Activated gamma-delta T cell (primary cell): ENCODE results near the gene ANKRD24.
"Not testable (repeated sequence)": the region's sequence is repeated elsewhere in the genome, so short reads cannot be mapped to it uniquely, and the experiment has no call there.

ENCODE experiments used
- DNase-seq: peaks from one replicate; lab custom pipeline; 2025; lab: John Stamatoyannopoulos, UW

Gene ANKRD24

DNA sequence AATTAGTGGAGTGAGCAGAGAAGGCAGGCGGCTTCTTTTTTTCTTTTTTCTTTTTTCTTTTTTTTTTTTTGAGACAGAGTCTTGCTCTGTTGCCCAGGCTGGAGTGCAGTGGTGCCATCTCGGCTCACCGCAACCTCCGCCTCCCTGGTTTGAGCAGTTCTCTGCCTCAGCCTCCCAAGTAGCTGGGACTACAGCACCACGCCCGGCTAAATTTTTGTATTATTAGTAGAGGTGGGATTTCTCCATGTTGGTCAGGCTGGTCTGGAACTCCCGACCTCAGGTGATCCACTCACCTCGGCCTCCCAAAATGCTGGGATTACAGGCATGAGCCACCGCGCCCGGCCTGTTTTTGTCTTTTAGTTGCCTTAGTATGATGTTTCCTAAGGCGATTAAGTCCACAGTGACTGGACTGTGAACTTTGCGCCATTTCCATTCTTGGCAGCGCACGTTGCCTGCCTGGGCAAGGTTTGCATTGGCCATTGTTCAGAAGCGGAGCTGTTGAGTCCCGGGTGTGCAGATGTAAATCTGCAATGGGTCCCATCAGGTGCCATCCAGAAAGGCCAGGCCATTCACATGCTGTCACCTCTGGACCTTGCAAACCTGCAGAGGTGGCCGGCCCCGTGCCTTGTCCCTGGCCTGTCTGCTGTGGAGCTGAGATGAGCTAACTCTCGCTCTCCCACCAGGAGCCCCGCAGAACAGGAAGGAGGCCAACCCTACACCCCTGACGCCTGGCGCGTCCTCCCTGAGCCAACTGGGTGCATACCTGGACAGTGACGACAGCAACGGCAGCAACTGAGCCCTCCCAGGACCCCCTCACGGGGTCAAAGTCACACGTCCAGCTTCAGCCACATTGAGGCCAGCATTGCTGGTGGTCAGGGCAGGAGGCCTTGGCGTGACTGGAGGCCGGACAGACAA lies 85.7 kb downstream of the ANKRD24 start:
- DNase-seq, result no peak

DNA sequence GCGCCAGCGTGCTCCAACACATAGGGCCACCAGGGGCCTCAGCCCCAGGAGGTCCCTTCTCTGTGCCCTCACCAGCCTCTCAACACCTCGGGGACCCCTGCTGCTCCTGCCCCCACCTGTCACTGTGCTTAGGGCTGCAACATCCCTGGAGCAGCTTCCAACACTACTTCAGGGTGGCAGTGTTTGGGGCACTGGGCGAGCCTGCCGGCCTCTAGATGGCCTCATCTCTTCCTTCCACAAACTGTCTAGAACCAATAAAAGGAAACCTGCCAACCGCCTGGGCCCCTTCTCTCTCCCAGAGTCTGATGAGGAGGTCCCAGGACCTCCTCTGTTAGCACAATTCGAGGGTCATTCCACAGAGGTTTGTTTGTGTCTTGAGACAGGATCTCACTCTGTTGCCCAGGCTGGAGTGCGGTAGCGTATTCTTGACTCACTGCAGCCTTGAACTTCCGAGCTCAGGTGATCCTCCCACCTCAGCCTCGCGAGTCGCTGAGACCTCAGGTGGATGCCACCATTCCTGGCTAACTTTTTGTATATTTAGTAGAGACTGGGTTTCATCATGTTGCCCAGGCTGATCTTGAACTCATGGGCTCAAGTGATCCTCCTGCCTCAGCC lies 86.4 kb downstream of the ANKRD24 start:
- no peak for DNase-seq

GRCh38 chr19:4272894-4273293 lies 90.4 kb downstream of the ANKRD24 start:
- DNase-seq, result no peak

GRCh38 chr19:4274321-4274686 lies 91.8 kb downstream of the ANKRD24 start:
- DNase-seq, result not testable (repeated sequence)
